WTC11 (cell line): ENCODE results near the gene RIOK1.

Experiments used
- FOXJ3 ChIP-seq: sonication (generic); formaldehyde crosslinking; IDR thresholded peaks from 2 replicates; pipeline ENCODE4 v1.9.0; 2021; ENCODE audit warnings: missing genetic modification reagents, mild to moderate bottlenecking, borderline replicate concordance
- MXD4 ChIP-seq: fragments of 250-450 bp; sonication (Bioruptor Pico); IDR thresholded peaks from 2 replicates; pipeline ENCODE4 v1.8.0; 2021; ENCODE audit warnings: mild to moderate bottlenecking, moderate library complexity, borderline replicate concordance
- NR3C1 ChIP-seq: sonication (generic); formaldehyde crosslinking; conservative IDR thresholded peaks from 2 replicates; pipeline ENCODE4 v1.8.1; 2023; ENCODE audit warnings: low read depth, mild to moderate bottlenecking, missing genetic modification reagents
- ZBTB21 ChIP-seq: sonication (generic); formaldehyde crosslinking; IDR thresholded peaks from 2 replicates; pipeline ENCODE4 v1.8.1; 2023; ENCODE audit warnings: mild to moderate bottlenecking, missing genetic modification reagents, borderline replicate concordance
- TF ChIP-seq, protein P1 (sequence below): sonication (generic); formaldehyde crosslinking; IDR thresholded peaks from 2 replicates; pipeline ENCODE4 v1.8.0; 2022; ENCODE audit warnings: mild to moderate bottlenecking, missing genetic modification reagents
- TF ChIP-seq, protein P2 (sequence below): sonication (generic); formaldehyde crosslinking; IDR thresholded peaks from 2 replicates; pipeline ENCODE4 v1.8.1; 2023; ENCODE audit warnings: mild to moderate bottlenecking, missing genetic modification reagents, moderate library complexity
- TF ChIP-seq, protein P3 (sequence below): fragments of 200-600 bp; IDR thresholded peaks from 2 replicates; pipeline ENCODE4 v1.8.0; 2022; ENCODE audit warnings: antibody characterized with exemption
- TF ChIP-seq, protein P4 (sequence below): sonication (generic); formaldehyde crosslinking; IDR thresholded peaks from 2 replicates; pipeline ENCODE4 v1.8.1; 2023; ENCODE audit warnings: mild to moderate bottlenecking, missing genetic modification reagents
- TF ChIP-seq, protein P5 (sequence below): fragments of 250-450 bp; sonication (Bioruptor Pico); IDR thresholded peaks from 2 replicates; pipeline ENCODE4 v1.9.0; 2021; ENCODE audit warnings: mild to moderate bottlenecking
- TF ChIP-seq, protein P6 (sequence below): sonication (generic); formaldehyde crosslinking; IDR thresholded peaks from 2 replicates; pipeline ENCODE4 v1.8.0; 2023; ENCODE audit warnings: mild to moderate bottlenecking, missing genetic modification reagents
- TF ChIP-seq, protein P7 (sequence below): sonication (generic); formaldehyde crosslinking; IDR thresholded peaks from 2 replicates; pipeline ENCODE4 v1.8.1; 2022; ENCODE audit warnings: missing genetic modification reagents, borderline replicate concordance
- TF ChIP-seq, protein P8 (sequence below): sonication (generic); formaldehyde crosslinking; IDR thresholded peaks from 2 replicates; pipeline ENCODE4 v1.8.0; 2022; ENCODE audit warnings: missing genetic modification reagents

DNA sequence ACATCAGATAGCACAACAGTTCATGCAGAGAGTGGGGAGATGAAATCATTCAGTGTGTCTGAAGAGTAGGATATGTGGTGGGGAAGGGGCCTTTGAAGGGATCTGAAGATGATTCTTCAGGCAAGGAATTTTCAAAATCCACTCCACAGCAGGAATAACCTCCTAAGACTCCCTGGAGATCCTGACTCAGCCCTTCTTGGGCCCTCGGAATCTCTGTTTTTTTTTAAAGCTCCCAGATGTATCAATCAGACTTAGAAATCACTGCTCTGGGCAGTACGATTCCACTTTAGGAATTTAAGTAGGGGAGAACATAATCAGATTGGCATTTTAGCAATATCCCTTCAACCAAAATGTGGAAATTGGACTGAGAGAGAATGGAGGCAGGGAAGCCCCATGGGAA is 55.5 kb downstream of the RIOK1 start:
- TF ChIP-seq, protein P1, sequence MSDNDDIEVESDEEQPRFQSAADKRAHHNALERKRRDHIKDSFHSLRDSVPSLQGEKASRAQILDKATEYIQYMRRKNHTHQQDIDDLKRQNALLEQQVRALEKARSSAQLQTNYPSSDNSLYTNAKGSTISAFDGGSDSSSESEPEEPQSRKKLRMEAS (CRISPR knock-in tag) = no peak
- TF ChIP-seq, protein P2, sequence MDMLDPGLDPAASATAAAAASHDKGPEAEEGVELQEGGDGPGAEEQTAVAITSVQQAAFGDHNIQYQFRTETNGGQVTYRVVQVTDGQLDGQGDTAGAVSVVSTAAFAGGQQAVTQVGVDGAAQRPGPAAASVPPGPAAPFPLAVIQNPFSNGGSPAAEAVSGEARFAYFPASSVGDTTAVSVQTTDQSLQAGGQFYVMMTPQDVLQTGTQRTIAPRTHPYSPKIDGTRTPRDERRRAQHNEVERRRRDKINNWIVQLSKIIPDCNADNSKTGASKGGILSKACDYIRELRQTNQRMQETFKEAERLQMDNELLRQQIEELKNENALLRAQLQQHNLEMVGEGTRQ (CRISPR knock-in tag) = no peak
- TF ChIP-seq, protein P3, sequence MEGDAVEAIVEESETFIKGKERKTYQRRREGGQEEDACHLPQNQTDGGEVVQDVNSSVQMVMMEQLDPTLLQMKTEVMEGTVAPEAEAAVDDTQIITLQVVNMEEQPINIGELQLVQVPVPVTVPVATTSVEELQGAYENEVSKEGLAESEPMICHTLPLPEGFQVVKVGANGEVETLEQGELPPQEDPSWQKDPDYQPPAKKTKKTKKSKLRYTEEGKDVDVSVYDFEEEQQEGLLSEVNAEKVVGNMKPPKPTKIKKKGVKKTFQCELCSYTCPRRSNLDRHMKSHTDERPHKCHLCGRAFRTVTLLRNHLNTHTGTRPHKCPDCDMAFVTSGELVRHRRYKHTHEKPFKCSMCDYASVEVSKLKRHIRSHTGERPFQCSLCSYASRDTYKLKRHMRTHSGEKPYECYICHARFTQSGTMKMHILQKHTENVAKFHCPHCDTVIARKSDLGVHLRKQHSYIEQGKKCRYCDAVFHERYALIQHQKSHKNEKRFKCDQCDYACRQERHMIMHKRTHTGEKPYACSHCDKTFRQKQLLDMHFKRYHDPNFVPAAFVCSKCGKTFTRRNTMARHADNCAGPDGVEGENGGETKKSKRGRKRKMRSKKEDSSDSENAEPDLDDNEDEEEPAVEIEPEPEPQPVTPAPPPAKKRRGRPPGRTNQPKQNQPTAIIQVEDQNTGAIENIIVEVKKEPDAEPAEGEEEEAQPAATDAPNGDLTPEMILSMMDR = no peak
- TF ChIP-seq, protein P4, sequence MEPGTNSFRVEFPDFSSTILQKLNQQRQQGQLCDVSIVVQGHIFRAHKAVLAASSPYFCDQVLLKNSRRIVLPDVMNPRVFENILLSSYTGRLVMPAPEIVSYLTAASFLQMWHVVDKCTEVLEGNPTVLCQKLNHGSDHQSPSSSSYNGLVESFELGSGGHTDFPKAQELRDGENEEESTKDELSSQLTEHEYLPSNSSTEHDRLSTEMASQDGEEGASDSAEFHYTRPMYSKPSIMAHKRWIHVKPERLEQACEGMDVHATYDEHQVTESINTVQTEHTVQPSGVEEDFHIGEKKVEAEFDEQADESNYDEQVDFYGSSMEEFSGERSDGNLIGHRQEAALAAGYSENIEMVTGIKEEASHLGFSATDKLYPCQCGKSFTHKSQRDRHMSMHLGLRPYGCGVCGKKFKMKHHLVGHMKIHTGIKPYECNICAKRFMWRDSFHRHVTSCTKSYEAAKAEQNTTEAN (CRISPR knock-in tag) = no peak
- TF ChIP-seq FOXJ3 (CRISPR knock-in tag) (no peak), NR3C1 (CRISPR knock-in tag) (no peak), ZBTB21 (CRISPR knock-in tag) (no peak), MXD4 (CRISPR knock-in tag) (no peak)
- TF ChIP-seq, protein P5, sequence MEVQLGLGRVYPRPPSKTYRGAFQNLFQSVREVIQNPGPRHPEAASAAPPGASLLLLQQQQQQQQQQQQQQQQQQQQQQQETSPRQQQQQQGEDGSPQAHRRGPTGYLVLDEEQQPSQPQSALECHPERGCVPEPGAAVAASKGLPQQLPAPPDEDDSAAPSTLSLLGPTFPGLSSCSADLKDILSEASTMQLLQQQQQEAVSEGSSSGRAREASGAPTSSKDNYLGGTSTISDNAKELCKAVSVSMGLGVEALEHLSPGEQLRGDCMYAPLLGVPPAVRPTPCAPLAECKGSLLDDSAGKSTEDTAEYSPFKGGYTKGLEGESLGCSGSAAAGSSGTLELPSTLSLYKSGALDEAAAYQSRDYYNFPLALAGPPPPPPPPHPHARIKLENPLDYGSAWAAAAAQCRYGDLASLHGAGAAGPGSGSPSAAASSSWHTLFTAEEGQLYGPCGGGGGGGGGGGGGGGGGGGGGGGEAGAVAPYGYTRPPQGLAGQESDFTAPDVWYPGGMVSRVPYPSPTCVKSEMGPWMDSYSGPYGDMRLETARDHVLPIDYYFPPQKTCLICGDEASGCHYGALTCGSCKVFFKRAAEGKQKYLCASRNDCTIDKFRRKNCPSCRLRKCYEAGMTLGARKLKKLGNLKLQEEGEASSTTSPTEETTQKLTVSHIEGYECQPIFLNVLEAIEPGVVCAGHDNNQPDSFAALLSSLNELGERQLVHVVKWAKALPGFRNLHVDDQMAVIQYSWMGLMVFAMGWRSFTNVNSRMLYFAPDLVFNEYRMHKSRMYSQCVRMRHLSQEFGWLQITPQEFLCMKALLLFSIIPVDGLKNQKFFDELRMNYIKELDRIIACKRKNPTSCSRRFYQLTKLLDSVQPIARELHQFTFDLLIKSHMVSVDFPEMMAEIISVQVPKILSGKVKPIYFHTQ (CRISPR knock-in tag) = no peak
- TF ChIP-seq, protein P6, sequence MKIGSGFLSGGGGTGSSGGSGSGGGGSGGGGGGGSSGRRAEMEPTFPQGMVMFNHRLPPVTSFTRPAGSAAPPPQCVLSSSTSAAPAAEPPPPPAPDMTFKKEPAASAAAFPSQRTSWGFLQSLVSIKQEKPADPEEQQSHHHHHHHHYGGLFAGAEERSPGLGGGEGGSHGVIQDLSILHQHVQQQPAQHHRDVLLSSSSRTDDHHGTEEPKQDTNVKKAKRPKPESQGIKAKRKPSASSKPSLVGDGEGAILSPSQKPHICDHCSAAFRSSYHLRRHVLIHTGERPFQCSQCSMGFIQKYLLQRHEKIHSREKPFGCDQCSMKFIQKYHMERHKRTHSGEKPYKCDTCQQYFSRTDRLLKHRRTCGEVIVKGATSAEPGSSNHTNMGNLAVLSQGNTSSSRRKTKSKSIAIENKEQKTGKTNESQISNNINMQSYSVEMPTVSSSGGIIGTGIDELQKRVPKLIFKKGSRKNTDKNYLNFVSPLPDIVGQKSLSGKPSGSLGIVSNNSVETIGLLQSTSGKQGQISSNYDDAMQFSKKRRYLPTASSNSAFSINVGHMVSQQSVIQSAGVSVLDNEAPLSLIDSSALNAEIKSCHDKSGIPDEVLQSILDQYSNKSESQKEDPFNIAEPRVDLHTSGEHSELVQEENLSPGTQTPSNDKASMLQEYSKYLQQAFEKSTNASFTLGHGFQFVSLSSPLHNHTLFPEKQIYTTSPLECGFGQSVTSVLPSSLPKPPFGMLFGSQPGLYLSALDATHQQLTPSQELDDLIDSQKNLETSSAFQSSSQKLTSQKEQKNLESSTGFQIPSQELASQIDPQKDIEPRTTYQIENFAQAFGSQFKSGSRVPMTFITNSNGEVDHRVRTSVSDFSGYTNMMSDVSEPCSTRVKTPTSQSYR = no peak
- TF ChIP-seq, protein P7, sequence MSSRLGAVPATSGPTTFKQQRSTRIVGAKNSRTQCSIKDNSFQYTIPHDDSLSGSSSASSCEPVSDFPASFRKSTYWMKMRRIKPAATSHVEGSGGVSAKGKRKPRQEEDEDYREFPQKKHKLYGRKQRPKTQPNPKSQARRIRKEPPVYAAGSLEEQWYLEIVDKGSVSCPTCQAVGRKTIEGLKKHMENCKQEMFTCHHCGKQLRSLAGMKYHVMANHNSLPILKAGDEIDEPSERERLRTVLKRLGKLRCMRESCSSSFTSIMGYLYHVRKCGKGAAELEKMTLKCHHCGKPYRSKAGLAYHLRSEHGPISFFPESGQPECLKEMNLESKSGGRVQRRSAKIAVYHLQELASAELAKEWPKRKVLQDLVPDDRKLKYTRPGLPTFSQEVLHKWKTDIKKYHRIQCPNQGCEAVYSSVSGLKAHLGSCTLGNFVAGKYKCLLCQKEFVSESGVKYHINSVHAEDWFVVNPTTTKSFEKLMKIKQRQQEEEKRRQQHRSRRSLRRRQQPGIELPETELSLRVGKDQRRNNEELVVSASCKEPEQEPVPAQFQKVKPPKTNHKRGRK (CRISPR knock-in tag) = no peak
- TF ChIP-seq, protein P8, sequence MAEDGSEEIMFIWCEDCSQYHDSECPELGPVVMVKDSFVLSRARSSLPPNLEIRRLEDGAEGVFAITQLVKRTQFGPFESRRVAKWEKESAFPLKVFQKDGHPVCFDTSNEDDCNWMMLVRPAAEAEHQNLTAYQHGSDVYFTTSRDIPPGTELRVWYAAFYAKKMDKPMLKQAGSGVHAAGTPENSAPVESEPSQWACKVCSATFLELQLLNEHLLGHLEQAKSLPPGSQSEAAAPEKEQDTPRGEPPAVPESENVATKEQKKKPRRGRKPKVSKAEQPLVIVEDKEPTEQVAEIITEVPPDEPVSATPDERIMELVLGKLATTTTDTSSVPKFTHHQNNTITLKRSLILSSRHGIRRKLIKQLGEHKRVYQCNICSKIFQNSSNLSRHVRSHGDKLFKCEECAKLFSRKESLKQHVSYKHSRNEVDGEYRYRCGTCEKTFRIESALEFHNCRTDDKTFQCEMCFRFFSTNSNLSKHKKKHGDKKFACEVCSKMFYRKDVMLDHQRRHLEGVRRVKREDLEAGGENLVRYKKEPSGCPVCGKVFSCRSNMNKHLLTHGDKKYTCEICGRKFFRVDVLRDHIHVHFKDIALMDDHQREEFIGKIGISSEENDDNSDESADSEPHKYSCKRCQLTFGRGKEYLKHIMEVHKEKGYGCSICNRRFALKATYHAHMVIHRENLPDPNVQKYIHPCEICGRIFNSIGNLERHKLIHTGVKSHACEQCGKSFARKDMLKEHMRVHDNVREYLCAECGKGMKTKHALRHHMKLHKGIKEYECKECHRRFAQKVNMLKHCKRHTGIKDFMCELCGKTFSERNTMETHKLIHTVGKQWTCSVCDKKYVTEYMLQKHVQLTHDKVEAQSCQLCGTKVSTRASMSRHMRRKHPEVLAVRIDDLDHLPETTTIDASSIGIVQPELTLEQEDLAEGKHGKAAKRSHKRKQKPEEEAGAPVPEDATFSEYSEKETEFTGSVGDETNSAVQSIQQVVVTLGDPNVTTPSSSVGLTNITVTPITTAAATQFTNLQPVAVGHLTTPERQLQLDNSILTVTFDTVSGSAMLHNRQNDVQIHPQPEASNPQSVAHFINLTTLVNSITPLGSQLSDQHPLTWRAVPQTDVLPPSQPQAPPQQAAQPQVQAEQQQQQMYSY (CRISPR knock-in tag) = no peak
